ENCODE results near the gene CRTAP. TPM values are rescaled to one million over a fixed set of nuclear protein-coding genes. Genes with fewer than 3 reads are reported as not detected.

The CRTAP gene
- total RNA-seq, 1 experiment from 2014 or later: 179 TPM

DNA sequence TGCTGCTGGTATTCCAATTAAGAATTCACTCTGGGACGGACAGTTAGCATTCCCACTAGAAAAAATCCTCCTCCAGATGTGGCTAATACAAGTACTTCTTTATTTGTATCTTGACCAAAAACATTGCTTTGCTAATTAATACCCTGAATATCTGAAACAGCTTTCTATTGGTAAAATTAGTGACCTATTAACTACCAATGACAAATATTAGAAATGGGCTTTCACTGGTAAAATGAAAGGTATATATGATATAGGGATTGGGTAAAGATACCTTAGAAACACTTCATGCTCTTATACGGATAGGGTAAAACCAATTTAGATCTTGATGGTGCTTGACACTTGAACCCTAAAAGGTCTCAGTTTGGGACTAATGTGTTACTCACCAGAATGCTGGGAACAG lies 52.3 kb downstream of the CRTAP start:
- Mint-ChIP-seq H3K4me1 (ENCODE audit: insufficient read depth, unreplicated experiment) (no peaks in the 10 kb centered on the region), H3K36me3 (ENCODE audit: insufficient read depth, unreplicated experiment) (no peaks in the 10 kb centered on the region), H3K27me3 (ENCODE audit: insufficient read depth, unreplicated experiment) (no peaks in the 10 kb centered on the region), H3K27ac (ENCODE audit: low read depth, unreplicated experiment) (no peak overlapping the region), H3K4me3 (ENCODE audit: unreplicated experiment) (no peak overlapping the region), H3K9me3 (ENCODE audit: unreplicated experiment) (no peaks in the 10 kb centered on the region)
- CTCF ChIA-PET: interaction anchor here (0.6 kb wide), 1 partner anchor 289 kb away, joined by 3 read pairs; no protein-coding TSS in a partner anchor
- no peak for DNase-seq (ENCODE audit: unreplicated experiment)
- POLR2A ChIA-PET: no interaction called here
- TF ChIP-seq, protein P1, sequence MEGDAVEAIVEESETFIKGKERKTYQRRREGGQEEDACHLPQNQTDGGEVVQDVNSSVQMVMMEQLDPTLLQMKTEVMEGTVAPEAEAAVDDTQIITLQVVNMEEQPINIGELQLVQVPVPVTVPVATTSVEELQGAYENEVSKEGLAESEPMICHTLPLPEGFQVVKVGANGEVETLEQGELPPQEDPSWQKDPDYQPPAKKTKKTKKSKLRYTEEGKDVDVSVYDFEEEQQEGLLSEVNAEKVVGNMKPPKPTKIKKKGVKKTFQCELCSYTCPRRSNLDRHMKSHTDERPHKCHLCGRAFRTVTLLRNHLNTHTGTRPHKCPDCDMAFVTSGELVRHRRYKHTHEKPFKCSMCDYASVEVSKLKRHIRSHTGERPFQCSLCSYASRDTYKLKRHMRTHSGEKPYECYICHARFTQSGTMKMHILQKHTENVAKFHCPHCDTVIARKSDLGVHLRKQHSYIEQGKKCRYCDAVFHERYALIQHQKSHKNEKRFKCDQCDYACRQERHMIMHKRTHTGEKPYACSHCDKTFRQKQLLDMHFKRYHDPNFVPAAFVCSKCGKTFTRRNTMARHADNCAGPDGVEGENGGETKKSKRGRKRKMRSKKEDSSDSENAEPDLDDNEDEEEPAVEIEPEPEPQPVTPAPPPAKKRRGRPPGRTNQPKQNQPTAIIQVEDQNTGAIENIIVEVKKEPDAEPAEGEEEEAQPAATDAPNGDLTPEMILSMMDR (IDR thresholded peaks at IDR 0.05; ENCODE audit: unreplicated experiment): no peak
- no TSS peak for BruUV-seq (replicated peaks)
- intact Hi-C loops (cut with micrococcal nuclease): no loop called here

DNA sequence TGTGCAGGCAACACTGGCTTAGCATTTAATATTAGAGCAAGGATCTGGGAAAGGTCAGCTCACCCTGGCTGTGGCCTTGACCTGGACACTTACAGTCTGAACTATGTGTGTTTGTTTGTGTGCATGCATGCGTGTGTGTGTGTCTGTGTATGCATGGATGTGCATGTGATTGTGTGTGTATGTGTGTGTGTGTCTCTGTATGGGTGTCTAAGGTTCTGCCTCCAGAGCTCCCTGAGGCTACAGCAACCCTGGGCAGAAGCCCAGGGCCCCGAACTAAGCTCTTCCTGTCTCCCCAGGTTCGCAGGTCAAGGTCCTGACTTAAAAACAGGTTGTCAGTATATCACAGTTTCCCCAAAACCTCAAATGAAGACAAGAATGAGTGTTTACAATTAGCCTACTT lies 53.5 kb downstream of the CRTAP start:
- H3K4me3 Mint-ChIP-seq (ENCODE audit: unreplicated experiment): no peak overlapping the region
- no peak for DNase-seq (ENCODE audit: unreplicated experiment)
- intact Hi-C loops (cut with micrococcal nuclease): no loop called here
- no peaks in the 10 kb centered on the region for H3K9me3 Mint-ChIP-seq (ENCODE audit: unreplicated experiment)
- TF ChIP-seq, protein P1 (IDR thresholded peaks at IDR 0.05; ENCODE audit: unreplicated experiment): no peak
- no TSS peak for BruUV-seq (replicated peaks)
- H3K36me3 Mint-ChIP-seq (ENCODE audit: insufficient read depth, unreplicated experiment): no peaks in the 10 kb centered on the region
- POLR2A ChIA-PET: interaction anchor here (1.1 kb wide), 1 partner anchor 45 kb away, joined by 3 read pairs; no protein-coding TSS in a partner anchor
- CTCF ChIA-PET: interaction anchor here (0.7 kb wide), 1 partner anchor 205 kb away, joined by 3 read pairs; no protein-coding TSS in a partner anchor
- no peak overlapping the region for H3K27ac Mint-ChIP-seq (ENCODE audit: low read depth, unreplicated experiment)
- H3K4me1 Mint-ChIP-seq (ENCODE audit: insufficient read depth, unreplicated experiment): peaks cover 2% of the 10 kb centered on the region
- no peaks in the 10 kb centered on the region for H3K27me3 Mint-ChIP-seq (ENCODE audit: insufficient read depth, unreplicated experiment)

DNA sequence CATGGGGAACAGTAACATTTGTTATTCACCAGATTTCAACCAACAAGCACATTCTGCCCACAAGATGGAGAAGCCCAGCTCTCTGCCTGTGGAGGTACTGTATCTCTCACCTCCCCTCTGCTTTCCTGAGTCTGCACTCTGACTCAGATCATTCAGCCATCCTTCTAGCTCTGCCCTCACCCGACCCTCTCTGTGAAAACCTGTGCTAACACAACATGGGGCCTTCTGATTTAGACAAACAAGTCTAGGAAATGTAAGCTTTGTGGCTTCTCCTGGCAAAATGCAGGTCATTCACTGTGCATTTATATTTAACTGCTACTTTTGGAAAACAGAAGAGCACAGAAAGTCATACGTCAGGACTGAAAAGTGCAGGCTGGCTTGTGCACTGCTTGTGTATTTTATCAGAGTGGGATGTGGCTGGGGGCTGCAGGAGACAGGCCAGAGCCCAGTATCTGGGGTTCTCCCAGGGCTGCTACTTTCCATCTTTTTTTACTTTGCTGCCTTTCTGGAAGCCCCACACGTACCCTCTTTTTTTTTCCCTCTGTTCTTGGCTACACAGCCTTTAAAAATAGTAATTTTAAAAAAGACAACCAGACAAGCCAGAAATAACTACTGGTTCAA lies 54.0 kb downstream of the CRTAP start:
- ChIA-PET POLR2A (interaction anchor here (1.1 kb wide), 1 partner anchor 44 kb away, joined by 3 read pairs; no protein-coding TSS in a partner anchor), CTCF (interaction anchor here (0.7 kb wide), 2 partner anchors 162 to 205 kb away, joined by 3 to 4 read pairs; no protein-coding TSS in a partner anchor)
- TF ChIP-seq, protein P1 (IDR thresholded peaks at IDR 0.05; ENCODE audit: unreplicated experiment): no peak
- intact Hi-C loops (cut with micrococcal nuclease): no loop called here
- peaks cover 5% of the 10 kb centered on the region for H3K4me1 Mint-ChIP-seq (ENCODE audit: insufficient read depth, unreplicated experiment)
- no peak overlapping the region for H3K27ac Mint-ChIP-seq (ENCODE audit: low read depth, unreplicated experiment)
- BruUV-seq (replicated peaks): no TSS peak
- DNase-seq (ENCODE audit: unreplicated experiment): no peak
- H3K4me3 Mint-ChIP-seq (ENCODE audit: unreplicated experiment): no peak overlapping the region
- H3K9me3 Mint-ChIP-seq (ENCODE audit: unreplicated experiment): no peaks in the 10 kb centered on the region
- H3K36me3 Mint-ChIP-seq (ENCODE audit: insufficient read depth, unreplicated experiment): no peaks in the 10 kb centered on the region
- H3K27me3 Mint-ChIP-seq (ENCODE audit: insufficient read depth, unreplicated experiment): no peaks in the 10 kb centered on the region

DNA sequence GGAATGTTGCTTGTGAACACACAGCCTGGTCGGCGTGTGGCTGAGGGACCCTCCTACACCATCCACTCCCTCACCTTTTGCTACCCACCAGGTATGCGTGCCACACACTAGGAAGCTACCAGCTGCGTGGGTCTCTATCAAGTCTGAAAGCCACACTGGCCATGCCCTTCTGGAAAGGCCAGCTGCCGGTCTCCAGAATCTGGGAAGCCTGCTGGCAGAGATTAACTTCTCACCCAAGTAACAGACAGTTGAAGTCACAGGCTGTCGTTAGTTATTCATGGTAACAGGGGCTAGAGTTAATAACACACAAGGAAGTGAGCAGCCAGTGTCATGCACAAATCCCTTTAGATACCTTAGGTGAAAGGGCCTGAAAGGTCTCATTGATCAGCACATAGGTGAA lies 56.7 kb downstream of the CRTAP start:
- H3K27me3 Mint-ChIP-seq (ENCODE audit: insufficient read depth, unreplicated experiment): no peaks in the 10 kb centered on the region
- H3K36me3 Mint-ChIP-seq (ENCODE audit: insufficient read depth, unreplicated experiment): no peaks in the 10 kb centered on the region
- intact Hi-C loops (cut with micrococcal nuclease): no loop called here
- no peak for DNase-seq (ENCODE audit: unreplicated experiment)
- no peaks in the 10 kb centered on the region for H3K9me3 Mint-ChIP-seq (ENCODE audit: unreplicated experiment)
- no peak overlapping the region for H3K27ac Mint-ChIP-seq (ENCODE audit: low read depth, unreplicated experiment)
- ChIA-PET POLR2A (no interaction called here), CTCF (no interaction called here)
- no TSS peak for BruUV-seq (replicated peaks)
- TF ChIP-seq, protein P1 (IDR thresholded peaks at IDR 0.05; ENCODE audit: unreplicated experiment): no peak
- H3K4me3 Mint-ChIP-seq (ENCODE audit: unreplicated experiment): no peak overlapping the region
- H3K4me1 Mint-ChIP-seq (ENCODE audit: insufficient read depth, unreplicated experiment): peaks cover 5% of the 10 kb centered on the region

Measured in MCF 10A (cell line).